ENCODE data around the gene HIVEP3. TPM values are rescaled to one million over a fixed set of nuclear protein-coding genes. Genes with fewer than 3 reads are reported as not detected.

HIVEP3 gene
- total RNA-seq, 1 experiment from 2014 or later = 3.1 TPM

- ChIA-PET POLR2A (ENCODE audit: low non-redundant PET) (no interaction called here), CTCF (no interaction called here)
- Histone ChIP-seq H3K36me3 (ENCODE audit: insufficient read depth, low read length, poor library complexity, severe bottlenecking) (no peaks in the 10 kb centered on the region), H3K9me3 (ENCODE audit: low read depth, low read length, poor library complexity, severe bottlenecking) (no peaks in the 10 kb centered on the region), H3K4me1 (ENCODE audit: insufficient read depth, low read length, poor library complexity, severe bottlenecking) (peaks cover 3% of the 10 kb centered on the region), H3K4me3 (ENCODE audit: low read depth, low read length, poor library complexity, severe bottlenecking) (no peak overlapping the region), H3K27me3 (replicated peaks; ENCODE audit: insufficient read depth, low read depth, low read length, poor library complexity) (no peaks in the 10 kb centered on the region), H3K27ac (ENCODE audit: low read depth, low read length, poor library complexity, severe bottlenecking) (no peak overlapping the region)
- no peak for DNase-seq (ENCODE audit: low spot score)
- no TSS peak for BruUV-seq (replicated peaks)
- TF ChIP-seq CTCF (conservative IDR thresholded peaks at IDR 0.05; ENCODE audit: low read depth, low read length) = no peak
- TF ChIP-seq EZH2 (IDR thresholded peaks at IDR 0.05; ENCODE audit: borderline replicate concordance, low read depth, low read length, poor library complexity, severe bottlenecking) = no peak
- intact Hi-C loops (cut with micrococcal nuclease; ENCODE audit: unreplicated experiment) = no loop called here
Observed at GRCh38 chr1:41675401-41675800, 243.3 kb downstream of the HIVEP3 start.

GRCh38 chr1:41674522-41674921 is 244.2 kb downstream of the HIVEP3 start:
- Histone ChIP-seq H3K27me3 (replicated peaks; ENCODE audit: insufficient read depth, low read depth, low read length, poor library complexity) (no peaks in the 10 kb centered on the region), H3K36me3 (ENCODE audit: insufficient read depth, low read length, poor library complexity, severe bottlenecking) (no peaks in the 10 kb centered on the region), H3K4me3 (ENCODE audit: low read depth, low read length, poor library complexity, severe bottlenecking) (no peak overlapping the region), H3K27ac (ENCODE audit: low read depth, low read length, poor library complexity, severe bottlenecking) (no peak overlapping the region), H3K9me3 (ENCODE audit: low read depth, low read length, poor library complexity, severe bottlenecking) (no peaks in the 10 kb centered on the region), H3K4me1 (ENCODE audit: insufficient read depth, low read length, poor library complexity, severe bottlenecking) (peaks cover 3% of the 10 kb centered on the region)
- no TSS peak for BruUV-seq (replicated peaks)
- intact Hi-C loops (cut with micrococcal nuclease; ENCODE audit: unreplicated experiment) = no loop called here
- ChIA-PET CTCF (no interaction called here), POLR2A (ENCODE audit: low non-redundant PET) (no interaction called here)
- DNase-seq (ENCODE audit: low spot score) = no peak
- TF ChIP-seq CTCF (conservative IDR thresholded peaks at IDR 0.05; ENCODE audit: low read depth, low read length) = no peak
- TF ChIP-seq EZH2 (IDR thresholded peaks at IDR 0.05; ENCODE audit: borderline replicate concordance, low read depth, low read length, poor library complexity, severe bottlenecking) = no peak

- POLR2A ChIA-PET (ENCODE audit: low non-redundant PET) = no interaction called here
Observed at GRCh38 chr1:41673806-41674205, 244.9 kb downstream of the HIVEP3 start.

More at GRCh38 chr1:41673806-41674205, 244.9 kb downstream of the HIVEP3 start:
- Histone ChIP-seq H3K27ac (ENCODE audit: low read depth, low read length, poor library complexity, severe bottlenecking) (no peak overlapping the region), H3K27me3 (replicated peaks; ENCODE audit: insufficient read depth, low read depth, low read length, poor library complexity) (no peaks in the 10 kb centered on the region), H3K4me1 (ENCODE audit: insufficient read depth, low read length, poor library complexity, severe bottlenecking) (peaks cover 3% of the 10 kb centered on the region), H3K4me3 (ENCODE audit: low read depth, low read length, poor library complexity, severe bottlenecking) (no peak overlapping the region), H3K36me3 (ENCODE audit: insufficient read depth, low read length, poor library complexity, severe bottlenecking) (no peaks in the 10 kb centered on the region), H3K9me3 (ENCODE audit: low read depth, low read length, poor library complexity, severe bottlenecking) (no peaks in the 10 kb centered on the region)
- no TSS peak for BruUV-seq (replicated peaks)
- intact Hi-C loops (cut with micrococcal nuclease; ENCODE audit: unreplicated experiment) = no loop called here
- no peak for DNase-seq (ENCODE audit: low spot score)
- TF ChIP-seq EZH2 (IDR thresholded peaks at IDR 0.05; ENCODE audit: borderline replicate concordance, low read depth, low read length, poor library complexity, severe bottlenecking) = no peak
- TF ChIP-seq CTCF (conservative IDR thresholded peaks at IDR 0.05; ENCODE audit: low read depth, low read length) = no peak
- CTCF ChIA-PET = no interaction called here
